NB4 (cell line): ENCODE data around the gene TEX14.

Experiments
- CTCF ChIP-seq: IDR thresholded peaks from one replicate; pipeline ENCODE4 v1.5.1; 2012; ENCODE audit warnings: low read depth, low read length
- MAX ChIP-seq: IDR thresholded peaks from 2 replicates; pipeline ENCODE4 v1.6.1; 2011; ENCODE audit warnings: low read depth, low read length
- POLR2A ChIP-seq: IDR thresholded peaks from 2 replicates; pipeline ENCODE4 v1.6.1; 2011; ENCODE audit warnings: mild to moderate bottlenecking; ENCODE audit not compliant: insufficient read length; ENCODE audit errors: extremely low read depth

- TF ChIP-seq CTCF (no peak), POLR2A (no peak), MAX (no peak)
Observed at GRCh38 chr17:58648236-58648635, 43.6 kb downstream of the TEX14 start.
